IMR-90 (cell line): ENCODE data around the gene SLIT1. TPM values are rescaled to one million over a fixed set of nuclear protein-coding genes. Genes with fewer than 3 reads are reported as not detected.
A peak's percentile ranks its signal among the peaks of the same experiment; 100 is the strongest.

Source experiments
- ATAC-seq: fragments of 200-7000 bp; cut with Tn5 transposase; 2 replicates; pipeline ENCODE4 v1.9.1; 2020; ENCODE audit warnings: low read depth, mild to moderate bottlenecking, moderate library complexity
- BruUV-seq: library from RNA; stranded (reverse); fragments of 400-500 nt; replicated peaks from 2 replicates; lab custom pipeline; 2021; lab: Mats Ljungman, UMichigan
- CTCF ChIA-PET: fragments of 300-600 bp; formaldehyde crosslinking; extraction: SDS; loops from one replicate; lab custom pipeline; 2021; ENCODE audit warnings: antibody characterized with exemption; lab: Yijun Ruan, JAX
- POLR2A ChIA-PET: fragments of 300-600 bp; sonication (Branson Sonifier 250); formaldehyde crosslinking; loops from one replicate; lab custom pipeline; 2022; ENCODE audit warnings: antibody characterized with exemption; ENCODE audit not compliant: unreplicated experiment; lab: Charles Lee
- DNase-seq: peaks from one replicate; pipeline ENCODE4 v3.0.0; 2013
- H2AFZ ChIP-seq: replicated peaks from 2 replicates; pipeline ENCODE3; 2013; ENCODE audit warnings: low read length, mild to moderate bottlenecking; ENCODE audit not compliant: poor library complexity
- H2AK5ac ChIP-seq: 2 replicates; pipeline ENCODE4 v1.6.1; 2013; ENCODE audit warnings: low read depth, low read length, inconsistent platforms
- H2AK9ac ChIP-seq: replicated peaks from 2 replicates; pipeline ENCODE3; 2013; ENCODE audit warnings: mild to moderate bottlenecking, low read depth, low read length, moderate library complexity; ENCODE audit not compliant: poor library complexity
- H2BK120ac ChIP-seq: 2 replicates; pipeline ENCODE4 v1.6.1; 2013; ENCODE audit warnings: low read depth, low read length, inconsistent platforms
- H2BK15ac ChIP-seq: 3 replicates; pipeline ENCODE4 v1.6.1; 2013; ENCODE audit warnings: low read depth, low read length, inconsistent platforms
- H2BK20ac ChIP-seq: 2 replicates; pipeline ENCODE4 v1.6.1; 2013; ENCODE audit warnings: low read depth, mild to moderate bottlenecking, inconsistent platforms, low read length, moderate library complexity
- H2BK5ac ChIP-seq: 2 replicates; pipeline ENCODE4 v1.6.1; 2013; ENCODE audit warnings: mild to moderate bottlenecking, low read depth, low read length, inconsistent platforms; ENCODE audit not compliant: poor library complexity, severe bottlenecking
- H3K14ac ChIP-seq: replicated peaks from 2 replicates; pipeline ENCODE4 v1.6.1; 2013; ENCODE audit warnings: low read depth, low read length, inconsistent platforms
- H3K18ac ChIP-seq: 2 replicates; pipeline ENCODE4 v1.6.1; 2013; ENCODE audit warnings: low read depth, low read length, control low read depth
- H3K23ac ChIP-seq: 2 replicates; pipeline ENCODE4 v1.6.1; 2013; ENCODE audit warnings: low read depth, low read length, inconsistent platforms
- H3K27ac ChIP-seq: 2 replicates; pipeline ENCODE4 v1.5.1; 2013; ENCODE audit warnings: mild to moderate bottlenecking, control low read depth, low read length; ENCODE audit not compliant: insufficient read depth
- H3K27me3 ChIP-seq: 2 replicates; pipeline ENCODE4 v1.6.1; 2013; ENCODE audit warnings: low read length; ENCODE audit not compliant: control insufficient read depth, insufficient read depth
- H3K36me3 ChIP-seq: 2 replicates; pipeline ENCODE4 v1.6.1; 2013; ENCODE audit warnings: low read length, mixed read lengths; ENCODE audit not compliant: control insufficient read depth, insufficient read depth
- H3K4ac ChIP-seq: 2 replicates; pipeline ENCODE4 v1.6.1; 2013; ENCODE audit warnings: low read depth, low read length, inconsistent platforms
- H3K4me1 ChIP-seq: 2 replicates; pipeline ENCODE4 v1.6.1; 2013; ENCODE audit warnings: low read length, mixed read lengths; ENCODE audit not compliant: control insufficient read depth, insufficient read depth
- H3K4me2 ChIP-seq: 2 replicates; pipeline ENCODE4 v1.6.1; 2013; ENCODE audit warnings: low read depth, mild to moderate bottlenecking, control low read depth, low read length, moderate library complexity
- H3K4me3 ChIP-seq: 2 replicates; pipeline ENCODE4 v1.5.1; 2013; ENCODE audit warnings: low read depth, mild to moderate bottlenecking, control low read depth, low read length, moderate library complexity; ENCODE audit not compliant: insufficient read depth
- H3K56ac ChIP-seq: 2 replicates; pipeline ENCODE4 v1.6.1; 2013; ENCODE audit warnings: low read length, inconsistent platforms; ENCODE audit not compliant: insufficient read depth; ENCODE audit errors: extremely low read depth
- H3K79me1 ChIP-seq, 2 experiments: 2 replicates each; pipeline ENCODE4 v1.6.1; 2013; ENCODE audit warnings: low read length in 2 of 2, inconsistent platforms in 1 of 2, low read depth in 1 of 2
- H3K9ac ChIP-seq: 2 replicates; pipeline ENCODE4 v1.6.1; 2013; ENCODE audit warnings: low read depth, low read length, control low read depth
- H3K9me1 ChIP-seq: 2 replicates; pipeline ENCODE4 v1.6.1; 2013; ENCODE audit warnings: low read length, inconsistent platforms; ENCODE audit not compliant: insufficient read depth
- H3K9me3 ChIP-seq: 2 replicates; pipeline ENCODE4 v1.6.1; 2013; ENCODE audit warnings: low read length; ENCODE audit not compliant: control insufficient read depth, insufficient read depth
- H4K20me1 ChIP-seq: 2 replicates; pipeline ENCODE4 v1.6.1; 2013; ENCODE audit warnings: low read length, inconsistent platforms; ENCODE audit not compliant: insufficient read depth
- H4K5ac ChIP-seq: 2 replicates; pipeline ENCODE4 v1.6.1; 2013; ENCODE audit warnings: mild to moderate bottlenecking, low read depth, low read length, control low read depth
- H4K8ac ChIP-seq, 2 experiments: 2 replicates each; pipeline ENCODE4 v1.6.1; 2013; ENCODE audit warnings: low read depth in 2 of 2, low read length in 2 of 2, control low read depth in 1 of 2, inconsistent platforms in 1 of 2
- H4K91ac ChIP-seq: 2 replicates; pipeline ENCODE4 v1.6.1; 2013; ENCODE audit warnings: low read depth, low read length, inconsistent platforms; ENCODE audit not compliant: insufficient read depth
- POLR2A ChIP-seq: IDR thresholded peaks from 2 replicates; pipeline ENCODE4 v1.6.1; 2012; ENCODE audit warnings: mild to moderate bottlenecking, low read depth, low read length
- RAD21 ChIP-seq: IDR thresholded peaks from 2 replicates; pipeline ENCODE4 v1.6.1; 2012; ENCODE audit warnings: low read length, improper control_type of control experiment
- SMC3 ChIP-seq: fragments of 150-350 bp; IDR thresholded peaks from 2 replicates; pipeline ENCODE4 v1.6.1; 2016; ENCODE audit warnings: low read depth, mild to moderate bottlenecking, antibody characterized with exemption, low read length, moderate library complexity
- WGBS, 2 experiments: methylation state at CpG; one replicate each; pipeline versions ENCODE4 v1.1.5 to v1.1.7; 2013; ENCODE audit warnings: missing lambda C conversion rate in 2 of 2; ENCODE audit not compliant: insufficient read length in 1 of 2; ENCODE audit errors: extremely low coverage in 2 of 2; 5-methylcytosine and 5-hydroxymethylcytosine counted together
- dilution Hi-C: fragments of 300-500 bp; cut with HindIII; formaldehyde crosslinking; loops from one replicate; pipeline ENCODE4 v1.14.3; 2018; ENCODE audit warnings: low sequenced_read_pairs; ENCODE audit not compliant: unreplicated experiment
- in situ Hi-C: fragments of 300-500 bp; cut with MboI; formaldehyde crosslinking; loops from 3 replicates; pipeline ENCODE4 v1.14.3; 2019; ENCODE audit warnings: low sequenced_read_pairs, inconsistent platforms, mixed read lengths
- intact Hi-C: fragments of 100-400 bp; cut with micrococcal nuclease; formaldehyde crosslinking; loops from 2 replicates; pipeline ENCODE4 v1.10.0; 2022
- polyA plus RNA-seq, 3 experiments: library from polyadenylated mRNA; depleted of rRNA; stranded (reverse); fragments of >200 nt; gene quantifications; 2 replicates each; pipeline ENCODE4 v1.2.3, GENCODE V29; 2012; ENCODE audit warnings: low replicate concordance in 1 of 3
- total RNA-seq: library from RNA; depleted of rRNA; stranded (reverse); fragments of >200 nt; gene quantifications from 2 replicates; pipeline ENCODE4 v1.2.3, GENCODE V29; 2012
- TF ChIP-seq, protein P1 (sequence below): conservative IDR thresholded peaks from 2 replicates; pipeline ENCODE4 v1.5.1; 2012; ENCODE audit warnings: mild to moderate bottlenecking, low read depth, low read length, improper control_type of control experiment

SLIT1 gene
- total and polyA plus RNA-seq, 2 of the 4 experiments (the other 2 are of a cell fraction), result under 0.01 TPM

DNA sequence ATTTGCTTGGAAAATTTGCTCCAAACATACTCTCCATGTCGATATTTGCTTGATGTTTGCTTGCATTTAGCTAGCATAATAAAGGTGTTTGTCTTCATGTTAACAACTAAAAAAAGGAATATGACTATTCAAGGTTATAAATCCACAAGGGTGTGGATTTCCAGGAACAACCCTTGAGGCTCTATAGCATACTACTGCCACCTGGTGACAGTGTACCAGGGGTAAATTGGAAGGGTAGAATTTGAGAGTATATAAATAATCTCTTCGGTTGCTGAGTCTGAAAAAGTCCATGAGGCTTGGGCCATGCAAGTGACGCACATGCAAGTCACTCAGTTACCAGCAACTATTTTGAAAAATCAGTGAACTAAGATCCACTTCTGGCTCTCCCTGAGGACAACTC is 68.4 kb downstream of the SLIT1 start:
- Histone ChIP-seq H2AFZ (no peak overlapping the region), H4K5ac (no peak overlapping the region), H3K4me1 (no peaks in the 10 kb centered on the region), H4K20me1 (no peaks in the 10 kb centered on the region), H2AK9ac (no peak overlapping the region), H3K14ac (no peak overlapping the region), H3K27ac (no peak overlapping the region), H3K4ac (no peak overlapping the region), H2BK15ac (no peak overlapping the region), H3K9me3 (no peaks in the 10 kb centered on the region), H3K18ac (no peak overlapping the region), H2BK20ac (no peak overlapping the region), H3K56ac (no peak overlapping the region), H3K79me1 (no peaks in the 10 kb centered on the region), H3K9ac (no peak overlapping the region), H4K8ac (no peak overlapping the region), H4K91ac (no peak overlapping the region), H3K23ac (no peak overlapping the region), H3K4me2 (no peak overlapping the region), H2BK5ac (no peak overlapping the region), H2BK120ac (no peak overlapping the region), H2AK5ac (no peak overlapping the region), H3K36me3 (no peaks in the 10 kb centered on the region), H3K4me3 (no peak overlapping the region), H3K27me3 (peaks cover 60% of the 10 kb centered on the region), H3K9me1 (no peaks in the 10 kb centered on the region)
- in situ Hi-C loops (no loop called here), dilution Hi-C loops (no loop called here), intact Hi-C loops (no loop called here)
- CTCF ChIA-PET, result interaction anchor here (1.1 kb wide), 1 partner anchor 45 kb away, joined by 3 read pairs; no protein-coding TSS in a partner anchor
- ATAC-seq, result peak; percentile 35; the same call in 1 of the 2 replicates
- no CpG with 5 or more reads among the region's 3 CpGs for WGBS, 2 experiments
- DNase-seq, result no peak
- 0 out of 2 replicates have a peak, but pooled peaks have one; percentile 20 for TF ChIP-seq SMC3
- no peak for TF ChIP-seq POLR2A
- peak; percentile 38 for TF ChIP-seq RAD21
- TF ChIP-seq, protein P1, sequence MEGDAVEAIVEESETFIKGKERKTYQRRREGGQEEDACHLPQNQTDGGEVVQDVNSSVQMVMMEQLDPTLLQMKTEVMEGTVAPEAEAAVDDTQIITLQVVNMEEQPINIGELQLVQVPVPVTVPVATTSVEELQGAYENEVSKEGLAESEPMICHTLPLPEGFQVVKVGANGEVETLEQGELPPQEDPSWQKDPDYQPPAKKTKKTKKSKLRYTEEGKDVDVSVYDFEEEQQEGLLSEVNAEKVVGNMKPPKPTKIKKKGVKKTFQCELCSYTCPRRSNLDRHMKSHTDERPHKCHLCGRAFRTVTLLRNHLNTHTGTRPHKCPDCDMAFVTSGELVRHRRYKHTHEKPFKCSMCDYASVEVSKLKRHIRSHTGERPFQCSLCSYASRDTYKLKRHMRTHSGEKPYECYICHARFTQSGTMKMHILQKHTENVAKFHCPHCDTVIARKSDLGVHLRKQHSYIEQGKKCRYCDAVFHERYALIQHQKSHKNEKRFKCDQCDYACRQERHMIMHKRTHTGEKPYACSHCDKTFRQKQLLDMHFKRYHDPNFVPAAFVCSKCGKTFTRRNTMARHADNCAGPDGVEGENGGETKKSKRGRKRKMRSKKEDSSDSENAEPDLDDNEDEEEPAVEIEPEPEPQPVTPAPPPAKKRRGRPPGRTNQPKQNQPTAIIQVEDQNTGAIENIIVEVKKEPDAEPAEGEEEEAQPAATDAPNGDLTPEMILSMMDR, result peak; percentile 37; the same call in 1 of the 2 replicates
- POLR2A ChIA-PET, result no interaction called here
- BruUV-seq, result no TSS peak
